ENCODE data around the gene AIFM2. TPM values are rescaled to one million over a fixed set of nuclear protein-coding genes. Genes with fewer than 3 reads are reported as not detected.

AIFM2 gene
- total and polyA plus RNA-seq, 2 of the 13 experiments (the other 11 are each of a cell fraction or from before 2014, with no cell fraction given): 20.3 to 29.5 TPM

GRCh38 chr10:70146489-70147258 lies 14.0 kb upstream of the AIFM2 start, which contains the start of gene TYSND1 (continued):
- peak; percentile 32; the same call in 1 of the 2 replicates for TF ChIP-seq PRDM15 (CRISPR knock-in tag; IDR thresholded peaks at IDR 0.05)
- TF ChIP-seq ZNF709 (CRISPR knock-in tag; IDR thresholded peaks at IDR 0.05): no peak
- 0 out of 2 replicates have a peak, but pooled peaks have one; percentile 69 for TF ChIP-seq CREBL2 (CRISPR knock-in tag; IDR thresholded peaks at IDR 0.05; ENCODE audit: borderline replicate concordance)
- peak; percentile 13; the same call in 1 of the 2 replicates for TF ChIP-seq TOPORS (CRISPR knock-in tag; IDR thresholded peaks at IDR 0.05)
- TF ChIP-seq NR0B2 (CRISPR knock-in tag; IDR thresholded peaks at IDR 0.05): no peak
- no peak for TF ChIP-seq MEF2D (CRISPR knock-in tag; IDR thresholded peaks at IDR 0.05)
- TF ChIP-seq MTA3 (CRISPR knock-in tag; IDR thresholded peaks at IDR 0.05): no peak
- no peak for TF ChIP-seq ZFP62 (CRISPR knock-in tag; IDR thresholded peaks at IDR 0.05)
- TF ChIP-seq BORCS8-MEF2B (CRISPR knock-in tag; IDR thresholded peaks at IDR 0.05): peak; percentile 50
- TF ChIP-seq CENPX (CRISPR knock-in tag; IDR thresholded peaks at IDR 0.05): no peak
- peak; percentile 32; the same call in 1 of the 2 replicates for TF ChIP-seq ZSCAN31 (CRISPR knock-in tag; IDR thresholded peaks at IDR 0.05; ENCODE audit: low read depth)
- no peak for TF ChIP-seq MAFF (IDR thresholded peaks at IDR 0.05; ENCODE audit: low read depth, low read length)
- peak; percentile 36; the same call in 1 of the 2 replicates for TF ChIP-seq ARID4A (CRISPR knock-in tag; IDR thresholded peaks at IDR 0.05; ENCODE audit: borderline replicate concordance)
- peak; percentile 68; the same call in 1 of the 2 replicates for TF ChIP-seq SMAD3 (CRISPR knock-in tag; IDR thresholded peaks at IDR 0.05)
- no peak for TF ChIP-seq SP4 (CRISPR knock-in tag; IDR thresholded peaks at IDR 0.05)
- TF ChIP-seq TRIM22 (IDR thresholded peaks at IDR 0.05): no peak
- TF ChIP-seq ZNF773 (CRISPR knock-in tag; IDR thresholded peaks at IDR 0.05; ENCODE audit: borderline replicate concordance): no peak; the same call in 1 of the 2 replicates
- 0 out of 2 replicates have a peak, but pooled peaks have one; percentile 34 for TF ChIP-seq PHF20 (CRISPR knock-in tag; IDR thresholded peaks at IDR 0.05)
- TF ChIP-seq MTA1 (CRISPR knock-in tag; IDR thresholded peaks at IDR 0.05; ENCODE audit: borderline replicate concordance): no peak

Data from HepG2 (cell line).